ENCODE results near the gene RNF4.

- TF ChIP-seq, protein P1, sequence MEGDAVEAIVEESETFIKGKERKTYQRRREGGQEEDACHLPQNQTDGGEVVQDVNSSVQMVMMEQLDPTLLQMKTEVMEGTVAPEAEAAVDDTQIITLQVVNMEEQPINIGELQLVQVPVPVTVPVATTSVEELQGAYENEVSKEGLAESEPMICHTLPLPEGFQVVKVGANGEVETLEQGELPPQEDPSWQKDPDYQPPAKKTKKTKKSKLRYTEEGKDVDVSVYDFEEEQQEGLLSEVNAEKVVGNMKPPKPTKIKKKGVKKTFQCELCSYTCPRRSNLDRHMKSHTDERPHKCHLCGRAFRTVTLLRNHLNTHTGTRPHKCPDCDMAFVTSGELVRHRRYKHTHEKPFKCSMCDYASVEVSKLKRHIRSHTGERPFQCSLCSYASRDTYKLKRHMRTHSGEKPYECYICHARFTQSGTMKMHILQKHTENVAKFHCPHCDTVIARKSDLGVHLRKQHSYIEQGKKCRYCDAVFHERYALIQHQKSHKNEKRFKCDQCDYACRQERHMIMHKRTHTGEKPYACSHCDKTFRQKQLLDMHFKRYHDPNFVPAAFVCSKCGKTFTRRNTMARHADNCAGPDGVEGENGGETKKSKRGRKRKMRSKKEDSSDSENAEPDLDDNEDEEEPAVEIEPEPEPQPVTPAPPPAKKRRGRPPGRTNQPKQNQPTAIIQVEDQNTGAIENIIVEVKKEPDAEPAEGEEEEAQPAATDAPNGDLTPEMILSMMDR (IDR thresholded peaks at IDR 0.05) = no peak
- TF ChIP-seq ZFX (IDR thresholded peaks at IDR 0.05; ENCODE audit: borderline replicate concordance) = no peak
Measured at GRCh38 chr4:2461246-2461960, 7.5 kb upstream of the RNF4 start.
